ENCODE measurements around the gene AVL9. TPM values are rescaled to one million over a fixed set of nuclear protein-coding genes. Genes with fewer than 3 reads are reported as not detected.
"Not testable (repeated sequence)": the region's sequence is repeated elsewhere in the genome, so short reads cannot be mapped to it uniquely, and the experiment has no call there.

Gene AVL9
- 26.2 TPM for polyA plus RNA-seq (2013, experiment 1 of 4)
- polyA plus RNA-seq (2013, experiment 2 of 4), result 24.4 TPM
- 19.6 TPM for polyA plus RNA-seq (2013, experiment 3 of 4)
- 20.1 TPM for polyA plus RNA-seq (2013, experiment 4 of 4)

- H3K9me3 ChIP-seq (ENCODE audit: control insufficient read depth, low read length), result no peaks in the 10 kb centered on the region
- H3K4me3 ChIP-seq (ENCODE audit: insufficient read depth, low read depth, low read length), result peak within 1 kb of the TSS; percentile 68
- no peaks in the 10 kb centered on the region for H3K36me3 ChIP-seq (ENCODE audit: control insufficient read depth, insufficient read depth, low read length)
- peaks cover 9% of the 10 kb centered on the region for H3K4me1 ChIP-seq (ENCODE audit: control insufficient read depth, insufficient read depth, low read length)
- 0% methylated on average over 61 to 64 of the region's 67 CpGs for WGBS, 2 experiments
- peak within 1 kb of the TSS; percentile 76 for H3K27ac ChIP-seq (ENCODE audit: insufficient read depth, low read depth, low read length, poor library complexity, severe bottlenecking)
- H3K27me3 ChIP-seq (ENCODE audit: control insufficient read depth, insufficient read depth, low read length, poor library complexity, severe bottlenecking), result no peaks in the 10 kb centered on the region
Measured at GRCh38 chr7:32495298-32496051, at the start of gene AVL9. Gene AVL9 (plus strand): TSS chr7:32495489. CDS start chr7:32495710, 221 bp downstream.

- no peak overlapping the region for H3K4me3 ChIP-seq (ENCODE audit: insufficient read depth, low read depth, low read length)
- 82 to 86% methylated on average over 2 of the region's 2 CpGs for WGBS, 2 experiments
Measured at GRCh38 chr7:32447218-32447617, 48.1 kb upstream of the AVL9 start.

GRCh38 chr7:32453341-32454011 is 41.8 kb upstream of the AVL9 start:
- no peaks in the 10 kb centered on the region for H3K36me3 ChIP-seq (ENCODE audit: control insufficient read depth, insufficient read depth, low read length)
- no peaks in the 10 kb centered on the region for H3K27me3 ChIP-seq (ENCODE audit: control insufficient read depth, insufficient read depth, low read length, poor library complexity, severe bottlenecking)
- H3K9me3 ChIP-seq (ENCODE audit: control insufficient read depth, low read length), result no peaks in the 10 kb centered on the region
- H3K27ac ChIP-seq (ENCODE audit: insufficient read depth, low read depth, low read length, poor library complexity, severe bottlenecking), result no peak overlapping the region
- no peak overlapping the region for H3K4me3 ChIP-seq (ENCODE audit: insufficient read depth, low read depth, low read length)
- 85 to 89% methylated on average over 7 to 8 of the region's 8 CpGs for WGBS, 2 experiments
- no peaks in the 10 kb centered on the region for H3K4me1 ChIP-seq (ENCODE audit: control insufficient read depth, insufficient read depth, low read length)

More at GRCh38 chr7:32447218-32447617, 48.1 kb upstream of the AVL9 start:
- Histone ChIP-seq H3K4me1 (ENCODE audit: control insufficient read depth, insufficient read depth, low read length) (no peaks in the 10 kb centered on the region), H3K27me3 (ENCODE audit: control insufficient read depth, insufficient read depth, low read length, poor library complexity, severe bottlenecking) (no peaks in the 10 kb centered on the region), H3K36me3 (ENCODE audit: control insufficient read depth, insufficient read depth, low read length) (no peaks in the 10 kb centered on the region), H3K9me3 (ENCODE audit: control insufficient read depth, low read length) (no peaks in the 10 kb centered on the region), H3K27ac (ENCODE audit: insufficient read depth, low read depth, low read length, poor library complexity, severe bottlenecking) (no peak overlapping the region)

GRCh38 chr7:32458025-32458424 is 37.3 kb upstream of the AVL9 start:
- Histone ChIP-seq H3K27ac (ENCODE audit: insufficient read depth, low read depth, low read length, poor library complexity, severe bottlenecking) (no peak overlapping the region), H3K9me3 (ENCODE audit: control insufficient read depth, low read length) (no peaks in the 10 kb centered on the region), H3K36me3 (ENCODE audit: control insufficient read depth, insufficient read depth, low read length) (no peaks in the 10 kb centered on the region), H3K4me1 (ENCODE audit: control insufficient read depth, insufficient read depth, low read length) (peaks cover 5% of the 10 kb centered on the region), H3K4me3 (ENCODE audit: insufficient read depth, low read depth, low read length) (no peak overlapping the region), H3K27me3 (ENCODE audit: control insufficient read depth, insufficient read depth, low read length, poor library complexity, severe bottlenecking) (no peaks in the 10 kb centered on the region)
- WGBS, 2 experiments, result 85 to 92% methylated on average over 3 of the region's 3 CpGs

GRCh38 chr7:32459788-32460187 is 35.5 kb upstream of the AVL9 start:
- H3K4me3 ChIP-seq (ENCODE audit: insufficient read depth, low read depth, low read length), result no peak overlapping the region
- H3K4me1 ChIP-seq (ENCODE audit: control insufficient read depth, insufficient read depth, low read length), result peaks cover 8% of the 10 kb centered on the region
- H3K27ac ChIP-seq (ENCODE audit: insufficient read depth, low read depth, low read length, poor library complexity, severe bottlenecking), result no peak overlapping the region
- no peaks in the 10 kb centered on the region for H3K36me3 ChIP-seq (ENCODE audit: control insufficient read depth, insufficient read depth, low read length)
- no peaks in the 10 kb centered on the region for H3K9me3 ChIP-seq (ENCODE audit: control insufficient read depth, low read length)
- no peaks in the 10 kb centered on the region for H3K27me3 ChIP-seq (ENCODE audit: control insufficient read depth, insufficient read depth, low read length, poor library complexity, severe bottlenecking)
- WGBS, 2 experiments, result 90 to 97% methylated on average over 2 of the region's 2 CpGs

- Histone ChIP-seq H3K9me3 (ENCODE audit: control insufficient read depth, low read length) (no peaks in the 10 kb centered on the region), H3K36me3 (ENCODE audit: control insufficient read depth, insufficient read depth, low read length) (no peaks in the 10 kb centered on the region), H3K4me1 (ENCODE audit: control insufficient read depth, insufficient read depth, low read length) (peaks cover 8% of the 10 kb centered on the region), H3K27me3 (ENCODE audit: control insufficient read depth, insufficient read depth, low read length, poor library complexity, severe bottlenecking) (no peaks in the 10 kb centered on the region), H3K27ac (ENCODE audit: insufficient read depth, low read depth, low read length, poor library complexity, severe bottlenecking) (no peak overlapping the region), H3K4me3 (ENCODE audit: insufficient read depth, low read depth, low read length) (no peak overlapping the region)
- WGBS, 2 experiments, result 95 to 96% methylated on average over 2 of the region's 2 CpGs
Measured at GRCh38 chr7:32461484-32461883, 33.8 kb upstream of the AVL9 start.

- Histone ChIP-seq H3K27me3 (ENCODE audit: control insufficient read depth, insufficient read depth, low read length, poor library complexity, severe bottlenecking) (no peaks in the 10 kb centered on the region), H3K4me3 (ENCODE audit: insufficient read depth, low read depth, low read length) (no peak overlapping the region), H3K27ac (ENCODE audit: insufficient read depth, low read depth, low read length, poor library complexity, severe bottlenecking) (no peak overlapping the region), H3K36me3 (ENCODE audit: control insufficient read depth, insufficient read depth, low read length) (no peaks in the 10 kb centered on the region), H3K4me1 (ENCODE audit: control insufficient read depth, insufficient read depth, low read length) (peaks cover 8% of the 10 kb centered on the region), H3K9me3 (ENCODE audit: control insufficient read depth, low read length) (no peaks in the 10 kb centered on the region)
Measured at GRCh38 chr7:32462451-32462850, 32.8 kb upstream of the AVL9 start.

- H3K4me3 ChIP-seq (ENCODE audit: insufficient read depth, low read depth, low read length), result no peak overlapping the region
- no peaks in the 10 kb centered on the region for H3K27me3 ChIP-seq (ENCODE audit: control insufficient read depth, insufficient read depth, low read length, poor library complexity, severe bottlenecking)
- H3K27ac ChIP-seq (ENCODE audit: insufficient read depth, low read depth, low read length, poor library complexity, severe bottlenecking), result no peak overlapping the region
- peaks cover 8% of the 10 kb centered on the region for H3K4me1 ChIP-seq (ENCODE audit: control insufficient read depth, insufficient read depth, low read length)
- 85% methylated on average over 1 of the region's 1 CpG for WGBS, 2 experiments
- no peaks in the 10 kb centered on the region for H3K9me3 ChIP-seq (ENCODE audit: control insufficient read depth, low read length)
- no peaks in the 10 kb centered on the region for H3K36me3 ChIP-seq (ENCODE audit: control insufficient read depth, insufficient read depth, low read length)
Measured at GRCh38 chr7:32462977-32463376, 32.3 kb upstream of the AVL9 start.

GRCh38 chr7:32464641-32465416 is 30.5 kb upstream of the AVL9 start:
- H3K27me3 ChIP-seq (ENCODE audit: control insufficient read depth, insufficient read depth, low read length, poor library complexity, severe bottlenecking); H3K9me3 ChIP-seq (ENCODE audit: control insufficient read depth, low read length); H3K4me3 ChIP-seq (ENCODE audit: insufficient read depth, low read depth, low read length); H3K4me1 ChIP-seq (ENCODE audit: control insufficient read depth, insufficient read depth, low read length); H3K36me3 ChIP-seq (ENCODE audit: control insufficient read depth, insufficient read depth, low read length); H3K27ac ChIP-seq (ENCODE audit: insufficient read depth, low read depth, low read length, poor library complexity, severe bottlenecking): not testable (repeated sequence)
- 45 to 60% methylated on average over 16 to 21 of the region's 30 CpGs for WGBS, 2 experiments

GRCh38 chr7:32470004-32470403 is 25.3 kb upstream of the AVL9 start:
- WGBS, 2 experiments, result no CpG with 5 or more reads among the region's 2 CpGs
- not testable (repeated sequence) for H3K27me3 ChIP-seq (ENCODE audit: control insufficient read depth, insufficient read depth, low read length, poor library complexity, severe bottlenecking); H3K4me1 ChIP-seq (ENCODE audit: control insufficient read depth, insufficient read depth, low read length); H3K9me3 ChIP-seq (ENCODE audit: control insufficient read depth, low read length); H3K27ac ChIP-seq (ENCODE audit: insufficient read depth, low read depth, low read length, poor library complexity, severe bottlenecking); H3K4me3 ChIP-seq (ENCODE audit: insufficient read depth, low read depth, low read length); H3K36me3 ChIP-seq (ENCODE audit: control insufficient read depth, insufficient read depth, low read length)
